Endothelial cell (in vitro differentiated cells): ENCODE results near the gene TCEANC. TPM values are rescaled to one million over a fixed set of nuclear protein-coding genes. Genes with fewer than 3 reads are reported as not detected.
"Not testable (repeated sequence)": the region's sequence is repeated elsewhere in the genome, so short reads cannot be mapped to it uniquely, and the experiment has no call there.

Experiments used
- DNase-seq: peaks from one replicate; pipeline ENCODE4 v3.0.0; 2021; ENCODE audit warnings: low spot score
- H3K27ac Mint-ChIP-seq: one replicate; pipeline ENCODE4 v1.8.0; 2021; ENCODE audit warnings: mixed read lengths, inconsistent platforms; ENCODE audit not compliant: unreplicated experiment
- H3K27me3 Mint-ChIP-seq: one replicate; pipeline ENCODE4 v1.8.0; 2021; ENCODE audit warnings: mild to moderate bottlenecking, moderate library complexity, mixed read lengths, inconsistent platforms; ENCODE audit not compliant: unreplicated experiment
- H3K36me3 Mint-ChIP-seq: one replicate; pipeline ENCODE4 v1.8.0; 2021; ENCODE audit warnings: mild to moderate bottlenecking, low read depth, mixed read lengths, inconsistent platforms; ENCODE audit not compliant: unreplicated experiment
- H3K4me1 Mint-ChIP-seq: one replicate; pipeline ENCODE4 v1.8.0; 2021; ENCODE audit warnings: mild to moderate bottlenecking, mixed read lengths, inconsistent platforms; ENCODE audit not compliant: unreplicated experiment
- H3K4me3 Mint-ChIP-seq: one replicate; pipeline ENCODE4 v1.8.0; 2021; ENCODE audit warnings: mild to moderate bottlenecking, mixed read lengths, inconsistent platforms; ENCODE audit not compliant: unreplicated experiment
- H3K9me3 Mint-ChIP-seq: one replicate; pipeline ENCODE4 v1.8.0; 2021; ENCODE audit warnings: mixed read lengths, inconsistent platforms; ENCODE audit not compliant: unreplicated experiment
- CTCF ChIP-seq: fragments of 200-600 bp; sonication (generic); IDR thresholded peaks from one replicate; pipeline ENCODE4 v1.5.0; 2021; ENCODE audit warnings: antibody characterized with exemption; ENCODE audit not compliant: unreplicated experiment
- total RNA-seq: library from RNA; stranded (reverse); fragmentation: NEBNext Ultra II Directional; extraction: Animal tissue kit (Norgen Biotek cat#: 25700); gene quantifications from one replicate; pipeline ENCODE4 v1.2.1, GENCODE V29; 2021; ENCODE audit not compliant: unreplicated experiment

Gene TCEANC
- total RNA-seq, 1 donor from 2014 or later: 3.8 TPM

GRCh38 chrX:13638826-13639225 lies 14.1 kb upstream of the TCEANC start:
- H3K27ac Mint-ChIP-seq: no peak overlapping the region
- H3K4me1 Mint-ChIP-seq: no peaks in the 10 kb centered on the region
- DNase-seq: no peak
- no peaks in the 10 kb centered on the region for H3K27me3 Mint-ChIP-seq
- peaks cover 4% of the 10 kb centered on the region for H3K36me3 Mint-ChIP-seq
- no peak for TF ChIP-seq CTCF
- no peaks in the 10 kb centered on the region for H3K9me3 Mint-ChIP-seq
- no peak overlapping the region for H3K4me3 Mint-ChIP-seq

- H3K27ac Mint-ChIP-seq, H3K9me3 Mint-ChIP-seq, H3K27me3 Mint-ChIP-seq, H3K4me1 Mint-ChIP-seq, DNase-seq, H3K36me3 Mint-ChIP-seq, H3K4me3 Mint-ChIP-seq: not testable (repeated sequence)
Observed at GRCh38 chrX:13641684-13642083, 11.3 kb upstream of the TCEANC start.

- no peak overlapping the region for H3K27ac Mint-ChIP-seq
- no peaks in the 10 kb centered on the region for H3K4me1 Mint-ChIP-seq
- no peak for DNase-seq
- no peak overlapping the region for H3K4me3 Mint-ChIP-seq
- TF ChIP-seq CTCF: no peak
- no peaks in the 10 kb centered on the region for H3K36me3 Mint-ChIP-seq
- H3K27me3 Mint-ChIP-seq: no peaks in the 10 kb centered on the region
- H3K9me3 Mint-ChIP-seq: no peaks in the 10 kb centered on the region
Observed at GRCh38 chrX:13645464-13646153, 7.3 kb upstream of the TCEANC start.

GRCh38 chrX:13646154-13646549 lies 6.8 kb upstream of the TCEANC start:
- Mint-ChIP-seq H3K4me1 (no peaks in the 10 kb centered on the region), H3K27me3 (no peaks in the 10 kb centered on the region), H3K36me3 (no peaks in the 10 kb centered on the region), H3K4me3 (no peak overlapping the region), H3K9me3 (no peaks in the 10 kb centered on the region), H3K27ac (no peak overlapping the region)
- peak; percentile 50 for DNase-seq
- TF ChIP-seq CTCF: no peak

- Mint-ChIP-seq H3K27ac (no peak overlapping the region), H3K4me1 (no peaks in the 10 kb centered on the region), H3K9me3 (no peaks in the 10 kb centered on the region), H3K4me3 (no peak overlapping the region), H3K27me3 (no peaks in the 10 kb centered on the region), H3K36me3 (no peaks in the 10 kb centered on the region)
- no peak for TF ChIP-seq CTCF
- no peak for DNase-seq
Observed at GRCh38 chrX:13647709-13648212, 5.2 kb upstream of the TCEANC start.

- H3K9me3 Mint-ChIP-seq, H3K4me1 Mint-ChIP-seq, H3K27me3 Mint-ChIP-seq, H3K36me3 Mint-ChIP-seq, H3K27ac Mint-ChIP-seq, H3K4me3 Mint-ChIP-seq, DNase-seq: not testable (repeated sequence)
Observed at GRCh38 chrX:13648336-13648735, 4.6 kb upstream of the TCEANC start.
